ENCODE measurements around the gene TAF4B.
"Not testable (repeated sequence)": the region's sequence is repeated elsewhere in the genome, so short reads cannot be mapped to it uniquely, and the experiment has no call there.

The TAF4B gene

GRCh38 chr18:26226229-26227050, at the start of gene TAF4B:
TSS of gene TAF4B (plus strand) at chr18:26226445. CDS start at chr18:26226934, 489 bp downstream.
- peak; percentile 98 for DNase-seq

GRCh38 chr18:26181343-26181826, 44.9 kb upstream of the TAF4B start:
- no peak for DNase-seq

- no peak for DNase-seq
These were observed 42.7 kb upstream of the TAF4B start for GRCh38 chr18:26183395-26184112.

- peak; percentile 54 for DNase-seq
These were observed 41.0 kb upstream of the TAF4B start for GRCh38 chr18:26185267-26185666.

- no peak for DNase-seq
These were observed 35.7 kb upstream of the TAF4B start for GRCh38 chr18:26190506-26190905.

GRCh38 chr18:26192233-26192632, 34.0 kb upstream of the TAF4B start:
- DNase-seq, result no peak

- DNase-seq, result no peak
These were observed 29.6 kb upstream of the TAF4B start for GRCh38 chr18:26196605-26197004.

- peak; percentile 19 for DNase-seq
These were observed 24.2 kb upstream of the TAF4B start for GRCh38 chr18:26202001-26202400.

- DNase-seq, result no peak
These were observed 20.9 kb upstream of the TAF4B start for GRCh38 chr18:26205318-26205717.

GRCh38 chr18:26206488-26206887, 19.8 kb upstream of the TAF4B start:
- DNase-seq, result no peak

- DNase-seq, result peak; percentile 21
These were observed 18.3 kb upstream of the TAF4B start for GRCh38 chr18:26207937-26208336.

GRCh38 chr18:26208977-26209376, 17.3 kb upstream of the TAF4B start:
- DNase-seq, result no peak

GRCh38 chr18:26210147-26210546, 16.1 kb upstream of the TAF4B start:
- no peak for DNase-seq

GRCh38 chr18:26215247-26215970, 10.8 kb upstream of the TAF4B start:
- no peak for DNase-seq

- DNase-seq, result peak; percentile 43
These were observed 1.1 kb upstream of the TAF4B start for GRCh38 chr18:26225022-26225693.

- no peak for DNase-seq
These were observed 373 bp upstream of the TAF4B start for GRCh38 chr18:26225915-26226228.

GRCh38 chr18:26227051-26227670, 916 bp downstream of the TAF4B start:
- DNase-seq, result peak; percentile 51

GRCh38 chr18:26228562-26229260, 2.5 kb downstream of the TAF4B start:
- DNase-seq, result peak; percentile 8

- DNase-seq, result no peak
These were observed 4.3 kb downstream of the TAF4B start for GRCh38 chr18:26230497-26230896.

- DNase-seq, result no peak
These were observed 7.0 kb downstream of the TAF4B start for GRCh38 chr18:26233208-26233607.

- DNase-seq, result not testable (repeated sequence)
These were observed 11.1 kb downstream of the TAF4B start for GRCh38 chr18:26237363-26237762.

- not testable (repeated sequence) for DNase-seq
These were observed 12.5 kb downstream of the TAF4B start for GRCh38 chr18:26238718-26239117.
